Lower leg skin (tissue), 4 donors: ENCODE measurements around the gene FAM229B. TPM values are rescaled to one million over a fixed set of nuclear protein-coding genes. Genes with fewer than 3 reads are reported as not detected.

ENCODE experiments used
- DNase-seq, 2 donors: peaks; one replicate each; pipeline ENCODE4 v3.0.0-alpha.2; 2019; ENCODE audit warnings: low spot score in 2 of 2
- H3K4me3 ChIP-seq: fragments of 200-600 bp; sonication (generic); 2 replicates; pipeline ENCODE4 v1.5.1; 2017; ENCODE audit warnings: mild to moderate bottlenecking, low read depth; ENCODE audit not compliant: poor library complexity, severe bottlenecking
- CTCF ChIP-seq, 3 donors: fragments of 450-650 bp; IDR thresholded peaks; one replicate each; pipeline ENCODE4 v1.5.1; 2016; ENCODE audit warnings: antibody characterized with exemption in 3 of 3, mild to moderate bottlenecking in 3 of 3, moderate library complexity in 2 of 3
- POLR2A ChIP-seq, 2 donors: fragments of 450-650 bp; IDR thresholded peaks; one replicate each; pipeline ENCODE4 v1.6.1; 2016 to 2017; ENCODE audit warnings: antibody characterized with exemption in 2 of 2, mild to moderate bottlenecking in 1 of 2, moderate library complexity in 1 of 2
- WGBS, 2 donors: methylation state at CpG; one replicate each; pipeline ENCODE4 v1.1.5; 2018; 5-methylcytosine and 5-hydroxymethylcytosine counted together
- intact Hi-C: fragments of 100-400 bp; cut with DNase I; formaldehyde crosslinking; loops from one replicate; pipeline ENCODE4 v1.15.0; 2023; ENCODE audit warnings: low total_unique reads
- total RNA-seq, 4 donors: library from RNA; depleted of rRNA; stranded (reverse); fragments of >200 nt; gene quantifications; one replicate each; pipeline ENCODE4 v1.1.0, GENCODE V29; 2016

The FAM229B gene
- total RNA-seq, 4 donors from 2014 or later, result 1.7 to 9.3 (median 7.4) TPM

DNA sequence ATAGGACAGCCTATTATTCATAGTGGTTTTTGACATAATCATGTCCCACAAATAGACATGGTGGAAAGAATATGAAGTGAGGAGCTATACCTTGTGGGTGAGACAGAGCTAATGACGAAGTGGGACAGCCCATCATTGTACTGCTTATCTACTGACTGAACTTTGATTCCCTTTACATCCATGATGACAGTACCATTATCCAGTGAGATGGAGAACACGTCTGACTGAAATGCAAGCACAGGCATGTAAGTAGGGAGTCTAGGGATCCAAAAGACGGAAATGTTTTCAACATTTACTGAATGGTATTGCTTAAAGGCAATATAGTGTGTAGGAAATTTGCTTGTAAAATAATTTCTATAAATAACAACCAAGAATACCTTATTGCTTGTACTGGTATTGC lies 43.5 kb downstream of the FAM229B start:
- no peak overlapping the region for H3K4me3 ChIP-seq
- TF ChIP-seq CTCF (IDR thresholded peaks at IDR 0.05) (no peak), POLR2A (IDR thresholded peaks at IDR 0.05) (no peak)
- WGBS, 2 donors, result 47 to 64% methylated on average over 3 of the region's 3 CpGs
- intact Hi-C loops, result no loop called here
- DNase-seq, result no peak

GRCh38 chr6:112139052-112139451 lies 51.7 kb downstream of the FAM229B start:
- TF ChIP-seq CTCF (IDR thresholded peaks at IDR 0.05) (no peak), POLR2A (IDR thresholded peaks at IDR 0.05) (no peak)

GRCh38 chr6:112141707-112142106 lies 54.3 kb downstream of the FAM229B start:
- H3K4me3 ChIP-seq, result no peak overlapping the region
- DNase-seq, result no peak
- 77 to 85% methylated on average over 2 of the region's 2 CpGs for WGBS, 2 donors
- intact Hi-C loops, result loop anchor here (5.0 kb wide), 1 partner anchor 629 kb away; no protein-coding TSS in a partner anchor
- TF ChIP-seq CTCF (IDR thresholded peaks at IDR 0.05) (no peak), POLR2A (IDR thresholded peaks at IDR 0.05) (no peak)

More at GRCh38 chr6:112139052-112139451, 51.7 kb downstream of the FAM229B start:
- WGBS, 2 donors, result 88 to 92% methylated on average over 8 of the region's 8 CpGs
- no peak for DNase-seq
- intact Hi-C loops, result no loop called here
- H3K4me3 ChIP-seq, result no peak overlapping the region

GRCh38 chr6:112144145-112144926 lies 56.9 kb downstream of the FAM229B start:
- intact Hi-C loops, result loop anchor here (5.0 kb wide), 1 partner anchor 632 kb away; no protein-coding TSS in a partner anchor
- no peak for TF ChIP-seq POLR2A (IDR thresholded peaks at IDR 0.05)
- no peak for DNase-seq
- WGBS, 2 donors, result 74 to 82% methylated on average over 12 of the region's 12 CpGs
- no peak overlapping the region for H3K4me3 ChIP-seq

DNA sequence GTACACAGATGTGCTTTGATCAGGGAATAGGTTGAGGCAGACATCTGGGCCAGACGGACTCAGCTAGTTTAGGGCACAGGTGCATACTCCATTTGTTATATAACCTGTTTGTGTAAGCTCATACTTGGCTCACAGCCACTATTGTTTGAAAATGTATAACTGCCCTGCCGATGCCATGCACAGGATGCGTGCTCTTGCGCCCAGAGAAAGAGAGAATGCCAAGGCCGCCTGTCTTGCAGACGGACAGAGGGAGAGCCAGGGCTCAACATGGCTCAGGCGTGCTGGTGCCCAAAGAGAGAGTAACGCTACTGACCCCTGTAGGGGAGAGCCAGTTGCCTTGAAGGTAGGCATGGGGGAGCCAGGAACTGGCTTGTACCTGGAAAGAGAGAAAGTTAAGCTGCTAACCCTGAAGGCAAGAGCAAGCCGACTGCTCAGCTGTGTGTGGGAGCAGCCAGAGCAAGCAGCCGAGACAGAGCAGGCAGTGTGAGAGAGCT lies 57.7 kb downstream of the FAM229B start:
- no peak for DNase-seq
- intact Hi-C loops, result no loop called here
- TF ChIP-seq CTCF (IDR thresholded peaks at IDR 0.05) (no peak), POLR2A (IDR thresholded peaks at IDR 0.05) (no peak)
- H3K4me3 ChIP-seq, result no peak overlapping the region
- WGBS, 2 donors, result 76 to 93% methylated on average over 10 of the region's 10 CpGs

DNA sequence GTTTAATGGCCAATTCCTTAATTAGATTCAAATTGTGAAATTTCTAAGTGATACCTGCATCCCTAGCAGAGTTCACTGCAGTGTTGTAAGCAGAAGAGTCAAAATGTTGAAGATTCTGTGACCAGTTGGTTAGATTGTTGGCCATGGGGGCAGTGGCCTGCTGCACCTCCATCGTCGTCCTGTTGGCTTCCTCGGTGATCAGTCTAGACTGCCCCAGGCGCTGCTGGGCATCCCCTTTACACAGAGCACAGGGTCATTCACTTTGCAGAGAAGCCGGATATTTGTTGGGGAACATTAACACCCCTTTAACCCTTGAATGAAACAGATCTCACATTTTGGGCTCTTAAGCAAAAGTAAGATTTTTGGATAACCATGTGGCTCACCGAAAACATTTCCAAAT lies 60.7 kb downstream of the FAM229B start:
- 88 to 98% methylated on average over 6 of the region's 6 CpGs for WGBS, 2 donors
- intact Hi-C loops, result no loop called here
- no peak overlapping the region for H3K4me3 ChIP-seq
- TF ChIP-seq POLR2A (IDR thresholded peaks at IDR 0.05), result no peak
- TF ChIP-seq CTCF (IDR thresholded peaks at IDR 0.05), result no peak
- no peak for DNase-seq
